GM21360 (cell line): ENCODE data around the gene ARL5B.

Experiments
- ATAC-seq: cut with Tn5 transposase; IDR thresholded peaks from one replicate; pipeline ENCODE4 v1.9.1; 2021; ENCODE audit warnings: mild to moderate bottlenecking, moderate library complexity; ENCODE audit not compliant: unreplicated experiment

ARL5B gene

DNA sequence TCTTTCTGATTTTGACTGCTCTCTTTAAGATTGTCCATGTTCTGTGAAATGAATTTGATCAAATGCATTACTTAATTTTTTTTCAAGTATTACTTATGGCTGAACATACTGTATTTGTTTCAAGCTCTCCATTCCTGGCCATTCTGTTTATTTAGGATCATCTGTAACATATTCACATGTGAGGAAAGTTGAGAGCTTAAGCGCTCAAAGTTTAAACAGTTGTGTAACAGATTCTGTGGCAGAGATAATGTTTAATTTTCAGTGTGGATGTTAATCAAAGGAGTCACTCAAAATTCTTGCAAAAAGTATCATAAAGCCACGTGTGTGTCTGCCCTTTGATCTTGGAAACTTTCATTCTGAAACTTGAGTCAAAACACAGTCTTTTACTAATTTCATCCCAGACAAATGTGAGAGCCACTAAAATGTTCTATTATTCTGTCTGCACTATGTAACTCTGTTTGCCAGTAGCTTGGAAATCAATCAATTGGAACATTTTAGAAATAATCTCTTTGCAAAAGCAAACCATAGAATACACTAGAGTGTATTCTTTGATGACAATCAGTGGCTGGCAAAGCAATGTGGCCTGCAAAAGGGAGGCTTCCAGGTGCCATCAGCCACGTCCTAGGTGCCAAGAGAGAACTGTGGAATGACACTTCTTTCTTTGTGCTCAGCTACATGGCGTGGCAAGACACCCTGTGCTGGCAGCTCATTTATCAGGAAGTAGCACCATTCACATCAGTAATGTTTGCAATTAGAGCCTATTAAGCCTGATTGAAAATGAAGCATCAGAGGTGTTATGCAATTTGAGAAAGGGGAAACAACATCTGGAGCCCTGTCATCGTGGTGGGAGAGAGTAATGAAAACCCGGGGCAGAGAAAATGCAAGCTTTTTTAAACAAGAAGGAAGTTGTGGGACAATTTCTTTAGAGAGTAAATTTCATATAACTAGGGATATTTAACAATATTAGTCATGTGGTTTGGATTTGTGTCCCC is 40.9 kb downstream of the ARL5B start:
- no peak for ATAC-seq

DNA sequence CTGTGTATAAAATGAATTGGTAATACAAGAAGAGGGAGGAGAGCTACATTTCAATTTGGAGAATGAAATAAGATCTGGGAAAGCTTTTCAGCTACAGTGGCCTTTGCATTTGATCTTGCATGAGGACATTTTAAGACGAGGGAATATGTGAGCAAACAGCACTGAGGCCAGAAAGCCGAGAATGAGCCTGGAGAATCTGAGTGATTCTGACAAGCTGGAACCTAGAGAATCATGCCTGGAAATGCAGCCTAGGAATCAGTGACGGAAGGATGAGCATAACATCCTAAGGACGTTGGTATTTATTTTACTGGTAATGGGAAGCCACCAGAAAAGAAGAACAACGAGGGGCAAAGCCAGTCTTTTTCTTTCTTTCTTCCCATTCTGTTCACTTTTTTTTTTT is 44.3 kb downstream of the ARL5B start:
- no peak for ATAC-seq

DNA sequence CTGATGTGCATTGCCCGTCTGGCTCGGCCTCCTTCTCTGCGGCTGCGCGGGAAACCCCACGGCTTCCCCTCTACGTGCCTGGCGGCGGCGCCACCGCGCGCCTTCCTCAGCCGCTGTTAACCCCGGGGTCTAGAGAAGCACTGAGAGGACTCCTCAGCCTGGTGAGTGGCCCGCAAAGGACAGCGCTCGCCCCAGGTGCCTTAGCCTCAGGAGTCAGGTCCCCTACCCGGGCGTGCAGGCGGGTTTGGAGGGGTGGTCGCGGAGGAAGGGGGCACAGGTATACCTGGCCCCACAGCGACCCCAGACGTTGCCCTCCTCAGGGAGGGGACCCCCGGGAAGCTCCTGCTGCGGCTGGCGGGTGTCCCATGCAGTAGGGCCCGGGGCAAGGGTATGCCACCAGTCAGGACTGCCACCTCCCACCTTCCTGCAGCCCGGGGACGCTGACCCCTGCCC is 51.0 kb downstream of the ARL5B start:
- ATAC-seq = no peak

DNA sequence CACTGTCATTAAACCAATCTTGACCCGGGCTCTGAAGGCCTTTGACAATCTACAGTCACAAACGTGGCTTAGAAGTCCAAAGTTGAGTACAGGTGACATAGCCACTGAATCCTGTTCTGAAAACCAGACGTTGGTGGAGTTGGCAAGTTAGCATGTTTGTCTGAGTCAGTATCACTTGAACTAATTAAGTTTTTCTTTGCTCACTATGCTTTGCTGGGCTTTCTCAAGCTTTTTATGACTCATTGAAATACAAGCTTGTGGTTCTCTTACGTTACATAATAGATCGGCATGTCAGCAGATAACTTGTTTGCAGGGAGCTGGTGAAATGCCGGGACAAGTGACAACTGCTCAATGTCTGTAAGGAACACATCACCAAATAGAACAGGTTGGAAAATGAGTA is 53.8 kb downstream of the ARL5B start:
- ATAC-seq = no peak

DNA sequence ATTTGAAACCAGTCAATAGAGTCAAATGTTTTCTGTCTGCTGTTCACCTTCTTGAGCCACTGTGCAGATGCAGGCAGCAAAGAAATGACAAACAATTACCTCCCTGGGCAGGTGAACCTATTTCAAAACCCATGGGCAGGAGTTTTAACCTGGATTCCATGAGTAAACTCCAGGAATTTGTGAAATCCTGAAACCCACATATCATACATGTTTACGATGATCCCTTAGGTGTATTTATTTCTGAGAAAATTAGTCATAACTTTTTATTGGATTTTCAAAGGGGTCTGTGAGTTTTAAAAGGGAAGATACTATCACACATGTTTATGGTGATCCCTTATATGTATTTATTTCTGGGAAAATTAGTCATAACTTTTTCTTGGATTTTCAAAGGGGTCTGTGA is 59.8 kb downstream of the ARL5B start:
- ATAC-seq = no peak

DNA sequence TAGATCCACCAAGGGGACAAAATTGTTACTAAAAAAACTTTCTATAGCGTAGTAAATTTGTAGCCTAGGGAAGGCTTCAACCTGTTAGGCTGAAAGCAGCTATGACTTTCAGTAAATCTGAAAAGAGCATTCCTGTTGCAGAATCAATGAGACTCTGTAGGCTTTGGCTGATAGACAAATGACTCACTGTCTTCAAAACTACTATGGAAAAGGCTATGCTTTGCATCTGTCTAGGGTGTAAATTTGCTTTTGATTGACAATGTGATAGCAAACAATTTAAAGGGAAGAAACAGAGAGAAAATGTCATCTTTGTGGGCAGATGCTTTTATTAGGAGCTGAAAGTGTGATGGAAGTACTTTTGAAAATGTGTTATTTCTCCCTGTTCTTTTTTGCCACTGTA is 60.6 kb downstream of the ARL5B start:
- ATAC-seq = no peak

DNA sequence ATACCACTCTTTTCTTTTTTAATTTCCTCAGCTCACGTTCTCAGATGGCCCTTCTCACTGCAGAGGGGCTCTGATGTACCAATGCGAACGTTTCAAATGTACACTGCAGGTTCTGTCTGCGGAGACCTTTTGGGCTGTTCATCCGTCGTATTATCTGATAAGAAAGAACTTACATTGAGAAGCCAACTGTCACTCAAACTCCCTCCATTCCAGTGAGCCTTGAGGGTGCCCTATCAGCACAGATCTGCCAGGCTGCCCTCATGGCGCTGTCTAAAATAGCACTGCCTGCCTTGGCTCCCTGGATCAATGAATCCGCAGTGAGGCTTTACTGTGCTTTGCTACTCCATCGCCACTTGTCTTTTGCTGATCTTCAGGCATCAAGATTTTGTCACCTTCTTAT is 61.8 kb downstream of the ARL5B start:
- ATAC-seq = no peak

DNA sequence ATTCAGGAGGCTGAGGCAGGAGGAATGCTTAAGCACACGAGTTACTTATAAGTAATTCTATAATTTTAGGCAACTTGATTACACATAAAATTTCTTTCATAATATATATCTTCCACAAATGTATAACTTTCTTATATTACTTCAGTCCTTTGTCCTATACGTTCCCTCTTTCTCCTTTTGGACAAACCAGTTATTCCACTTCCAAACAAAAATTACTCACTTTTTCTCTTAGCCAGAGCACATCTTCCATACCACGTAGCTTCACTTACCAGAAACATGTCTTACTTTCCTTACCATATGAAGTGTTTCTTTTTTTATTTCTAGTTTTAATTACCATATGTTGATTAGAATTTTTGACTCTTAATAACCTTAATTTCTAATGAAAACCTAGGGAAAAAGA is 64.6 kb downstream of the ARL5B start:
- no peak for ATAC-seq
